ENCODE measurements around the gene CNTNAP5. TPM values are rescaled to one million over a fixed set of nuclear protein-coding genes. Genes with fewer than 3 reads are reported as not detected.

Gene CNTNAP5
- total and polyA plus RNA-seq, 7 experiments from 2014 or later: not detected

DNA sequence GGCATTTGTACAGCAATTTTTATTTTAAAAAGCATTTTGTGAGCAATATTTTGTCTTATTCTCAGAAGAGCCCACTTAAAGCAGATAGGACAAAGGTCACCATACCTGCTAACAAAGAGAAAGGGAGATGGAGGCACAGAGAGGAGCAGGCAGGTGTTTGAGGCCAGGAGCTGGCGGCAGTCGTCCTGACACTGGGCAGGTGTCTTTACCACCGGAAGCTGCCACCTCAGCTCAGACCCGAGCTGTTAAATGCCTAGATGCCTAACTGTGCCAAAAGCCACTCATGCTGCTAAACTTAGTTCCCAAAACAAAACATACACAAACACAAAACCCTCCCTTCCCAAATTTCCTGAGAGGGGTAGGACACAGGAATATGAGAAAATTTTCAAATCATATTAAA lies 120.9 kb downstream of the CNTNAP5 start:
- H3K27me3 Mint-ChIP-seq: no peaks in the 10 kb centered on the region
- CTCF ChIA-PET: no interaction called here
- no peaks in the 10 kb centered on the region for H3K4me1 ChIP-seq (ENCODE audit: control insufficient read depth in 2 of 2, insufficient read depth in 2 of 2, low read length in 2 of 2)
- no peaks in the 10 kb centered on the region for H3K36me3 ChIP-seq (ENCODE audit: control insufficient read depth in 2 of 3, insufficient read depth in 3 of 3, low read length in 3 of 3)
- POLR2A ChIA-PET: no interaction called here
- H3K27ac ChIP-seq (ENCODE audit: low read depth, low read length): no peak overlapping the region
- DNase-seq (no peak), ATAC-seq (no peak)
- H3K4me1 Mint-ChIP-seq: no peaks in the 10 kb centered on the region
- intact Hi-C loops (cut with micrococcal nuclease): no loop called here
- no peak overlapping the region for H3K4me3 Mint-ChIP-seq
- H3K9me3 ChIP-seq (ENCODE audit: control insufficient read depth in 2 of 3, low read length in 3 of 3): no peaks in the 10 kb centered on the region
- no peak overlapping the region for H3K4me3 ChIP-seq (ENCODE audit: low read length)
- peaks cover 0 to 6% (median 0%) of the 10 kb centered on the region in 11 donors for H3K9me3 Mint-ChIP-seq
- H3K36me3 Mint-ChIP-seq: no peaks in the 10 kb centered on the region
- H3K27ac Mint-ChIP-seq: no peak overlapping the region
- no peaks in the 10 kb centered on the region for H3K27me3 ChIP-seq (ENCODE audit: control insufficient read depth in 2 of 2, insufficient read depth in 2 of 2, low read length in 2 of 2)

DNA sequence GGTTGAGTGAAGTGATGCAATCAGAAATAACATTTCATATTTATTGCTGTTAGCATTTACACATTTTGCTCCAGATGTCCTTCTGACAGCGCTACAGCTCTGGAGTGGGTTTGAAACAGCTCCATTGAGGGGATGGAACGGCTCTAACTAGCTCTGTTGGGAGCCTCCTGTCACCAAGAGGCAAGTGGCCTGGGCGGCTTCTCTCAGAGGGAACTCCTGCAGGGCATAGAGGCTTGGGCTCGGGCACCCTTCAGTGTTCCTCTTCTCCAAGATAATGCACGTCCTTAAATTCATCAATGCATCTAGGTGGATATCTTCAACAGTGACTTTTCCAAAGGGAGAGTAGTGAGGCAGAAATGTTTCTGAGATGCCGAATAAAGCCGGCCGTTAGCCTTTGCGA lies 122.5 kb downstream of the CNTNAP5 start:
- no peak for DNase-seq
- Histone ChIP-seq H3K27me3 (ENCODE audit: control insufficient read depth in 2 of 2, insufficient read depth in 2 of 2, low read length in 2 of 2) (no peaks in the 10 kb centered on the region), H3K27ac (ENCODE audit: low read depth, low read length) (no peak overlapping the region), H3K4me1 (ENCODE audit: control insufficient read depth in 2 of 2, insufficient read depth in 2 of 2, low read length in 2 of 2) (no peaks in the 10 kb centered on the region), H3K4me3 (ENCODE audit: low read length) (no peak overlapping the region), H3K9me3 (ENCODE audit: control insufficient read depth in 2 of 3, low read length in 3 of 3) (no peaks in the 10 kb centered on the region), H3K36me3 (ENCODE audit: control insufficient read depth in 2 of 3, insufficient read depth in 3 of 3, low read length in 3 of 3) (no peaks in the 10 kb centered on the region)
- H3K4me1 Mint-ChIP-seq: no peaks in the 10 kb centered on the region
- no peaks in the 10 kb centered on the region for H3K36me3 Mint-ChIP-seq
- H3K9me3 Mint-ChIP-seq: peaks cover 0 to 10% (median 2%) of the 10 kb centered on the region in 11 donors
- ATAC-seq: no peak
- no peak overlapping the region for H3K27ac Mint-ChIP-seq
- POLR2A ChIA-PET: no interaction called here
- intact Hi-C loops (cut with micrococcal nuclease): no loop called here
- H3K27me3 Mint-ChIP-seq: no peaks in the 10 kb centered on the region
- CTCF ChIA-PET: no interaction called here
- H3K4me3 Mint-ChIP-seq: no peak overlapping the region

- Histone ChIP-seq H3K9me3 (ENCODE audit: control insufficient read depth in 2 of 3, low read length in 3 of 3) (no peaks in the 10 kb centered on the region), H3K36me3 (ENCODE audit: control insufficient read depth in 2 of 3, insufficient read depth in 3 of 3, low read length in 3 of 3) (no peaks in the 10 kb centered on the region), H3K27me3 (ENCODE audit: control insufficient read depth in 2 of 2, insufficient read depth in 2 of 2, low read length in 2 of 2) (no peaks in the 10 kb centered on the region), H3K4me3 (ENCODE audit: low read length) (no peak overlapping the region), H3K27ac (ENCODE audit: low read depth, low read length) (no peak overlapping the region), H3K4me1 (ENCODE audit: control insufficient read depth in 2 of 2, insufficient read depth in 2 of 2, low read length in 2 of 2) (no peaks in the 10 kb centered on the region)
- no peaks in the 10 kb centered on the region for H3K36me3 Mint-ChIP-seq
- DNase-seq (no peak), ATAC-seq (no peak)
- no peak overlapping the region for H3K4me3 Mint-ChIP-seq
- CTCF ChIA-PET: no interaction called here
- H3K9me3 Mint-ChIP-seq: peaks cover 0 to 11% (median 2%) of the 10 kb centered on the region in 11 donors
- POLR2A ChIA-PET: no interaction called here
- H3K27me3 Mint-ChIP-seq: no peaks in the 10 kb centered on the region
- H3K4me1 Mint-ChIP-seq: no peaks in the 10 kb centered on the region
- intact Hi-C loops (cut with micrococcal nuclease): no loop called here
- no peak overlapping the region for H3K27ac Mint-ChIP-seq
These were observed 124.5 kb downstream of the CNTNAP5 start for GRCh38 chr2:124149571-124149970.

DNA sequence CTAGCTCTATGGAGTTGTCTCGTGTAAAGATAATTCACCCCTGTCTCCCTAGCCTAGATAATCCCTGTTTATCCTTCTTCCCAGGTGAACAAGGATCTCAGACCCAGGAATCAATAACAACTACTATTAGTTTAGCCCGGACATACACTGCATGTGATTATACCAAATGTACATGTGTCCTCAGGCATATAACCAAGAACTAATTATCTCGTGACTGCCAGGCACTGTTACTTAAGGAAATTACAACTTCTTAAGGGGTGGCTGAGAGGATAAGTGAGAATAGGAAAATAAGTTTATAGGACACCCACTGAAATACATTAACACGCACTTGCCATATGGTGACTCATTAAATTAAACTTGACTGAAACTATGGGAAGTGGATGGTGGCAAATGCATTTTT lies 126.6 kb downstream of the CNTNAP5 start:
- ATAC-seq: no peak
- H3K27ac Mint-ChIP-seq: no peak overlapping the region
- ChIA-PET CTCF (no interaction called here), POLR2A (no interaction called here)
- no peak overlapping the region for H3K27ac ChIP-seq (ENCODE audit: low read depth, low read length)
- H3K4me1 ChIP-seq (ENCODE audit: control insufficient read depth in 2 of 2, insufficient read depth in 2 of 2, low read length in 2 of 2): no peaks in the 10 kb centered on the region
- H3K4me3 Mint-ChIP-seq: no peak overlapping the region
- peaks cover 0 to 16% (median 4%) of the 10 kb centered on the region in 11 donors for H3K9me3 Mint-ChIP-seq
- no peaks in the 10 kb centered on the region for H3K36me3 ChIP-seq (ENCODE audit: control insufficient read depth in 2 of 3, insufficient read depth in 3 of 3, low read length in 3 of 3)
- intact Hi-C loops (cut with micrococcal nuclease): no loop called here
- no peak overlapping the region for H3K4me3 ChIP-seq (ENCODE audit: low read length)
- H3K27me3 ChIP-seq (ENCODE audit: control insufficient read depth in 2 of 2, insufficient read depth in 2 of 2, low read length in 2 of 2): no peaks in the 10 kb centered on the region
- no peaks in the 10 kb centered on the region for H3K4me1 Mint-ChIP-seq
- H3K36me3 Mint-ChIP-seq: no peaks in the 10 kb centered on the region
- no peaks in the 10 kb centered on the region for H3K9me3 ChIP-seq (ENCODE audit: control insufficient read depth in 2 of 3, low read length in 3 of 3)
- DNase-seq: no peak
- H3K27me3 Mint-ChIP-seq: no peaks in the 10 kb centered on the region

DNA sequence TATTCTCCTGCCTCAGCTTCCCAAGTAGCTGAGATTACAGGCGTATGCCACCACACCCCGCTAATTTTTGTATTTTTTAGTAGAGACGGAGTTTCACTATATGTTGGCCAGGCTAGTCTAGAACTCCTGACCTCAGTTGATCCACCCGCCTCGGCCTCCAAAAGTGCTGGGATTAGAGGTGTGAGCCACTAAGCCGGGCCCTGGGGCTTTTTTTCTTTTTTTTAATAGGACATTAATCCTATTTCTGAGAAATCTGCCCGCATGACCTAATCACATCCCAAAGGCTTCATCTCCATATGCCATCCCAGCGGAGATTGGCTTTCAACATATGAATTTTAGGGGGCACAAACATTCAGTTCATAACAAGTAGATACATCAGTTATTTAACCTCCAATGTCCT lies 128.6 kb downstream of the CNTNAP5 start:
- H3K4me3 Mint-ChIP-seq: no peak overlapping the region
- H3K27ac Mint-ChIP-seq: no peak overlapping the region
- no peak for DNase-seq
- no peaks in the 10 kb centered on the region for H3K4me1 Mint-ChIP-seq
- Histone ChIP-seq H3K36me3 (ENCODE audit: control insufficient read depth in 2 of 3, insufficient read depth in 3 of 3, low read length in 3 of 3) (no peaks in the 10 kb centered on the region), H3K9me3 (ENCODE audit: control insufficient read depth in 2 of 3, low read length in 3 of 3) (no peaks in the 10 kb centered on the region), H3K4me3 (ENCODE audit: low read length) (no peak overlapping the region), H3K4me1 (ENCODE audit: control insufficient read depth in 2 of 2, insufficient read depth in 2 of 2, low read length in 2 of 2) (no peaks in the 10 kb centered on the region), H3K27me3 (ENCODE audit: control insufficient read depth in 2 of 2, insufficient read depth in 2 of 2, low read length in 2 of 2) (no peaks in the 10 kb centered on the region), H3K27ac (ENCODE audit: low read depth, low read length) (no peak overlapping the region)
- no peak for ATAC-seq
- no peaks in the 10 kb centered on the region for H3K36me3 Mint-ChIP-seq
- intact Hi-C loops (cut with micrococcal nuclease): no loop called here
- H3K27me3 Mint-ChIP-seq: no peaks in the 10 kb centered on the region
- POLR2A ChIA-PET: no interaction called here
- peaks cover 0 to 16% (median 2%) of the 10 kb centered on the region in 11 donors for H3K9me3 Mint-ChIP-seq
- CTCF ChIA-PET: no interaction called here

DNA sequence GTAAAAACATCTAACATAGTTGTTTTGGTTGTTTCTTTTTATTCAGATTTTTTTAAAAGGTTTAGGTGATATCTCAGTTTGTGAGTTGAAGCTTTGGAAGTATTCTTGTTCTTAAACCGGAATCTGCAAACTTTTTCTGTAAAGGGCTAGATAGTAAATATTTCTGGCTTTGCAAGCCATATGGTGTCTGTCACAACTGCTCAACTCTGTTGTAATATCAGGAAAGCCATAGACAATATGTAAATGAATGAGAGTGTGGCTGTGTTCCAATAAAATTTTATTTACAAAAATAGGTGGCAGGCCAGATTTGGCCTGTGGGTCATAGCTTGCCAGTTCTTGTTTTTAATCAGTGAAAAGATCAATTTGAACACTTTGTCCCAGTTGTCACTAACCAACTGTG lies 134.1 kb downstream of the CNTNAP5 start:
- no peak for DNase-seq
- intact Hi-C loops (cut with micrococcal nuclease): no loop called here

GRCh38 chr2:124161542-124161941 lies 136.5 kb downstream of the CNTNAP5 start:
- H3K27me3 ChIP-seq (ENCODE audit: control insufficient read depth in 2 of 2, insufficient read depth in 2 of 2, low read length in 2 of 2): no peaks in the 10 kb centered on the region
- Mint-ChIP-seq H3K36me3 (no peaks in the 10 kb centered on the region), H3K9me3 (peaks cover 0 to 12% (median 4%) of the 10 kb centered on the region in 11 donors), H3K4me1 (no peaks in the 10 kb centered on the region), H3K4me3 (no peak overlapping the region), H3K27ac (no peak overlapping the region), H3K27me3 (no peaks in the 10 kb centered on the region)
- DNase-seq (no peak), ATAC-seq (no peak)
- intact Hi-C loops (cut with micrococcal nuclease): no loop called here
- ChIA-PET CTCF (no interaction called here), POLR2A (no interaction called here)
- H3K36me3 ChIP-seq (ENCODE audit: control insufficient read depth in 2 of 3, insufficient read depth in 3 of 3, low read length in 3 of 3): no peaks in the 10 kb centered on the region
- no peaks in the 10 kb centered on the region for H3K4me1 ChIP-seq (ENCODE audit: control insufficient read depth in 2 of 2, insufficient read depth in 2 of 2, low read length in 2 of 2)
- H3K27ac ChIP-seq (ENCODE audit: low read depth, low read length): no peak overlapping the region
- no peaks in the 10 kb centered on the region for H3K9me3 ChIP-seq (ENCODE audit: control insufficient read depth in 2 of 3, low read length in 3 of 3)
- no peak overlapping the region for H3K4me3 ChIP-seq (ENCODE audit: low read length)

More for the DNA sequence above, 134.1 kb downstream of the CNTNAP5 start:
- Histone ChIP-seq H3K27me3 (ENCODE audit: control insufficient read depth in 2 of 2, insufficient read depth in 2 of 2, low read length in 2 of 2) (no peaks in the 10 kb centered on the region), H3K9me3 (ENCODE audit: control insufficient read depth in 2 of 3, low read length in 3 of 3) (no peaks in the 10 kb centered on the region), H3K36me3 (ENCODE audit: control insufficient read depth in 2 of 3, insufficient read depth in 3 of 3, low read length in 3 of 3) (no peaks in the 10 kb centered on the region), H3K27ac (ENCODE audit: low read depth, low read length) (no peak overlapping the region), H3K4me3 (ENCODE audit: low read length) (no peak overlapping the region), H3K4me1 (ENCODE audit: control insufficient read depth in 2 of 2, insufficient read depth in 2 of 2, low read length in 2 of 2) (no peaks in the 10 kb centered on the region)
- Mint-ChIP-seq H3K9me3 (peaks cover 0 to 19% (median 3%) of the 10 kb centered on the region in 11 donors), H3K27ac (no peak overlapping the region), H3K27me3 (no peaks in the 10 kb centered on the region), H3K4me3 (no peak overlapping the region), H3K36me3 (no peaks in the 10 kb centered on the region), H3K4me1 (no peaks in the 10 kb centered on the region)
- ChIA-PET CTCF (no interaction called here), POLR2A (no interaction called here)
- ATAC-seq: no peak
